ENCODE measurements around the gene FKBP10. TPM values are rescaled to one million over a fixed set of nuclear protein-coding genes. Genes with fewer than 3 reads are reported as not detected.
A peak's percentile ranks its signal among the peaks of the same experiment; 100 is the strongest.
"Not testable (repeated sequence)": the region's sequence is repeated elsewhere in the genome, so short reads cannot be mapped to it uniquely, and the experiment has no call there.

Gene FKBP10
- total RNA-seq, 1 donor = 6.5 TPM

- peak in 2 of 3 donors; percentile 67 to 81 for DNase-seq (ENCODE audit: low read depth in 2 of 3, low spot score in 2 of 3)
Measured at GRCh38 chr17:41803049-41804020, 9.5 kb upstream of the FKBP10 start.

- no peak for DNase-seq (ENCODE audit: low read depth in 2 of 3, low spot score in 2 of 3)
Measured at GRCh38 chr17:41806685-41807445, 5.9 kb upstream of the FKBP10 start.

- no peak for DNase-seq (ENCODE audit: low read depth in 2 of 3, low spot score in 2 of 3)
Measured at GRCh38 chr17:41810659-41811548, 1.9 kb upstream of the FKBP10 start.

- peak; percentile 65 to 83 (median 74) for DNase-seq (ENCODE audit: low read depth in 2 of 3, low spot score in 2 of 3)
Measured at GRCh38 chr17:41811549-41812380, 1.0 kb upstream of the FKBP10 start, which contains the start of gene P3H4. Gene P3H4, minus strand, starts transcription at chr17:41811949. Its CDS starts 34 bp downstream, at chr17:41811915.

GRCh38 chr17:41813152-41813680 lies 412 bp downstream of the FKBP10 start:
- DNase-seq (ENCODE audit: low read depth in 2 of 3, low spot score in 2 of 3) = no peak

- no peak for DNase-seq (ENCODE audit: low read depth in 2 of 3, low spot score in 2 of 3)
Measured at GRCh38 chr17:41813699-41814124, 908 bp downstream of the FKBP10 start.

- no peak for DNase-seq (ENCODE audit: low read depth in 2 of 3, low spot score in 2 of 3)
Measured at GRCh38 chr17:41814195-41814594, 1.4 kb downstream of the FKBP10 start.

GRCh38 chr17:41816637-41817320 lies 4.0 kb downstream of the FKBP10 start:
- DNase-seq (ENCODE audit: low read depth in 2 of 3, low spot score in 2 of 3) = no peak

GRCh38 chr17:41818024-41818423 lies 5.2 kb downstream of the FKBP10 start:
- no peak for DNase-seq (ENCODE audit: low read depth in 2 of 3, low spot score in 2 of 3)

- no peak for DNase-seq (ENCODE audit: low read depth in 2 of 3, low spot score in 2 of 3)
Measured at GRCh38 chr17:41821776-41822175, 9.0 kb downstream of the FKBP10 start.

GRCh38 chr17:41822216-41823140 lies 9.7 kb downstream of the FKBP10 start:
- DNase-seq (ENCODE audit: low read depth in 2 of 3, low spot score in 2 of 3) = no peak

GRCh38 chr17:41823141-41823524 lies 10.3 kb downstream of the FKBP10 start:
- no peak for DNase-seq (ENCODE audit: low read depth in 2 of 3, low spot score in 2 of 3)

- DNase-seq (ENCODE audit: low read depth in 2 of 3, low spot score in 2 of 3) = no peak
Measured at GRCh38 chr17:41823580-41823979, 10.8 kb downstream of the FKBP10 start.

- no peak for DNase-seq (ENCODE audit: low read depth in 2 of 3, low spot score in 2 of 3)
Measured at GRCh38 chr17:41824086-41824485, 11.3 kb downstream of the FKBP10 start.

- no peak for DNase-seq (ENCODE audit: low read depth in 2 of 3, low spot score in 2 of 3)
Measured at GRCh38 chr17:41825175-41825845, 12.5 kb downstream of the FKBP10 start.

GRCh38 chr17:41829961-41830360 lies 17.2 kb downstream of the FKBP10 start:
- not testable (repeated sequence) for DNase-seq (ENCODE audit: low read depth in 2 of 3, low spot score in 2 of 3)

- DNase-seq (ENCODE audit: low read depth in 2 of 3, low spot score in 2 of 3) = no peak
Measured at GRCh38 chr17:41835214-41835799, 22.5 kb downstream of the FKBP10 start.

Data from hematopoietic multipotent progenitor cell (in vitro differentiated cells).